GM21381 (cell line): Measurements from ENCODE around the gene NOL4.

Source experiments
- ATAC-seq: cut with Tn5 transposase; IDR thresholded peaks from one replicate; pipeline ENCODE4 v1.9.1; 2021; ENCODE audit warnings: mild to moderate bottlenecking, moderate library complexity; ENCODE audit not compliant: unreplicated experiment

Gene NOL4

DNA sequence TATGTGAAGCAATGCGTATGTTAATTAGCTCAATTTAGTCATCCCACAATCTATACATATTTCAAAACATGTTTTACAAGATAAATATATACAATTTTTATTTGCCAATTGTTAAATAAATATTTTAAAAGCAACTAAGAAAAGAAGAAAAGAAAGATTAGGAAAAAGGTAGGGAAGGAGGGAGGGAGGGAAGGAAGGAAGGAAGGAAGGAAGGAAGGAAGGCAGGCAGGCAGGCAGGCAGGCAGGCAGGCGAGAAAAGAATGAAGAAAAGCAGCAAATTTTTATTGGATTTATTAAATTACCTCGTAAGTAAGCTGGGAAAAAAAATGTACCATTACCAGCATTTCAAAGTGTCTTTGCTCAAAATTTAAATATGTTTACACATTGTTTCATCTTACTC is 30.5 kb downstream of the NOL4 start:
- ATAC-seq = no peak

DNA sequence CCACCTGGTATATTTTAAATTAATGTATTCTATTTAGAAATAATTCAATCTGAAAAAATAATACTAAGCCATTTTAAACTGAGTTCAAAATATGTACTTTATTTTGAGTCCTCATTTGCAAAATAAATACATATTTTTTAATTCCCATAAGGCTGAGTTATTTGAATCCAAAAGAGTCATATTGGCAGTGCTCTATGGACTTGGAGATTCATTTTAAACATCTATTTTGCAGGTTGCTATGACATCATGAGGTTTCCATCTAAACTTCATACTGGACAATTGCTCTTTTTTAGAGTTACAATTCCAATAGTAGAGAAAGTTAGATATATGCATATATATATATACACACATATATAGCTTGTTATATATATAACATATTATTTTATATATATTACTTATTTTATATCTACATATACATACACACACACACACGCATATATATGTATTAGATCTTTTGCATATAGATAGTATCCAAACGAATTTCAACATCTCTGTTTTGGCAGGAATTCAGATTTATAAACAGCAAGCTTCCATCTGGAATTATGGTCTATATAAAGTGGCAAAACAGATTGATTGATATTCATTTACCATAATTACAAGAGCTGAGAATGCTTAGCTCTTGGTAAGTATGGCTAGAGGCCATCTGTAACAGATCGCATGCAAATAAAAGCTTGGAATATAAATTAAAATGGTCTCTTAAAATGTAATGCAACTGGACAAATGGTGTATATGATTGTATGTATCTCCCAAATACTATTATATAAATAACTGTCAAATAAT is 34.9 kb downstream of the NOL4 start:
- ATAC-seq = no peak
